ENCODE results near the gene SDE2.

SDE2 gene

GRCh38 chr1:225999227-225999911 is at the start of gene SDE2:
TSS of gene SDE2 (minus strand) at chr1:225999343. CDS start at chr1:225999312, 31 bp downstream.
- peak; percentile 100 for DNase-seq
- H3K4me1 Mint-ChIP-seq (ENCODE audit: low read depth) = peaks cover 78% of the 10 kb centered on the region
- peak within 1 kb of the TSS; percentile 100 for H3K4me3 Mint-ChIP-seq
- no peaks in the 10 kb centered on the region for H3K9me3 Mint-ChIP-seq
- H3K36me3 Mint-ChIP-seq (ENCODE audit: low read depth) = peaks cover 43% of the 10 kb centered on the region
- no peaks in the 10 kb centered on the region for H3K27me3 Mint-ChIP-seq
- peak within 1 kb of the TSS; percentile 100 for H3K27ac Mint-ChIP-seq

GRCh38 chr1:226048886-226049285 is 49.7 kb upstream of the SDE2 start:
- Mint-ChIP-seq H3K4me3 (no peak overlapping the region), H3K9me3 (no peaks in the 10 kb centered on the region), H3K36me3 (ENCODE audit: low read depth) (no peaks in the 10 kb centered on the region), H3K27me3 (no peaks in the 10 kb centered on the region), H3K4me1 (ENCODE audit: low read depth) (no peaks in the 10 kb centered on the region), H3K27ac (no peak overlapping the region)
- DNase-seq = no peak

- no peaks in the 10 kb centered on the region for H3K36me3 Mint-ChIP-seq (ENCODE audit: low read depth)
- H3K27me3 Mint-ChIP-seq = no peaks in the 10 kb centered on the region
- no peak overlapping the region for H3K27ac Mint-ChIP-seq
- H3K9me3 Mint-ChIP-seq = no peaks in the 10 kb centered on the region
- H3K4me3 Mint-ChIP-seq = no peak overlapping the region
- no peaks in the 10 kb centered on the region for H3K4me1 Mint-ChIP-seq (ENCODE audit: low read depth)
- no peak for DNase-seq
Observed at GRCh38 chr1:226047495-226047894, 48.4 kb upstream of the SDE2 start.

- Mint-ChIP-seq H3K36me3 (ENCODE audit: low read depth) (no peaks in the 10 kb centered on the region), H3K4me1 (ENCODE audit: low read depth) (no peaks in the 10 kb centered on the region), H3K27me3 (no peaks in the 10 kb centered on the region), H3K9me3 (no peaks in the 10 kb centered on the region), H3K4me3 (no peak overlapping the region), H3K27ac (no peak overlapping the region)
- DNase-seq = no peak
Observed at GRCh38 chr1:226046240-226046639, 47.1 kb upstream of the SDE2 start.

- H3K36me3 Mint-ChIP-seq (ENCODE audit: low read depth) = no peaks in the 10 kb centered on the region
- no peak overlapping the region for H3K27ac Mint-ChIP-seq
- H3K4me3 Mint-ChIP-seq = no peak overlapping the region
- H3K27me3 Mint-ChIP-seq = no peaks in the 10 kb centered on the region
- no peaks in the 10 kb centered on the region for H3K4me1 Mint-ChIP-seq (ENCODE audit: low read depth)
- H3K9me3 Mint-ChIP-seq = no peaks in the 10 kb centered on the region
- DNase-seq = no peak
Observed at GRCh38 chr1:226044514-226045101, 45.5 kb upstream of the SDE2 start.

GRCh38 chr1:226041419-226041818 is 42.3 kb upstream of the SDE2 start:
- Mint-ChIP-seq H3K27ac (no peak overlapping the region), H3K27me3 (no peaks in the 10 kb centered on the region), H3K9me3 (no peaks in the 10 kb centered on the region), H3K4me1 (ENCODE audit: low read depth) (no peaks in the 10 kb centered on the region), H3K36me3 (ENCODE audit: low read depth) (no peaks in the 10 kb centered on the region), H3K4me3 (no peak overlapping the region)
- DNase-seq = no peak

- H3K4me1 Mint-ChIP-seq (ENCODE audit: low read depth) = no peaks in the 10 kb centered on the region
- H3K27ac Mint-ChIP-seq = no peak overlapping the region
- H3K27me3 Mint-ChIP-seq = no peaks in the 10 kb centered on the region
- no peaks in the 10 kb centered on the region for H3K9me3 Mint-ChIP-seq
- DNase-seq = no peak
- no peaks in the 10 kb centered on the region for H3K36me3 Mint-ChIP-seq (ENCODE audit: low read depth)
- H3K4me3 Mint-ChIP-seq = no peak overlapping the region
Observed at GRCh38 chr1:226038661-226039060, 39.5 kb upstream of the SDE2 start.

DNA sequence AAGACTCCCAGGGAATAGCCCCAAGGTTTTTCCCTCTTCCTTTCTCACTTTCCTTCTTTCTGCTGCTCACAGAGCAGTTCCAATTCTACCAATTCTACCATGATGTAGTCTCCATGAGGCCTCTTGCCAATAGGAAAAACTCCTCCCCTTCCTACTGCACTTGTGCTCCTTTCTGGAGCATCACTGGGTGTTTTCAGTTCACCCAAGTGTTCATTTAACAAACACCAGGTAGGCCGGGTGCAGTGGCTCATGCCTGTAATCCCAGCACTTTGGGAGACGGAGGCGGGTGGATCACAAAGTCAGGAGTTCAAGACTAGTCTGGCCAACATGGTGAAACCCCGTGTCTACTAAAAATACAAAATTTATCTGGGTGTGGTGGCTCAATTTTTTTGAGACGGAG is 36.8 kb upstream of the SDE2 start:
- Mint-ChIP-seq H3K36me3 (ENCODE audit: low read depth) (no peaks in the 10 kb centered on the region), H3K27ac (no peak overlapping the region), H3K4me1 (ENCODE audit: low read depth) (no peaks in the 10 kb centered on the region), H3K9me3 (no peaks in the 10 kb centered on the region), H3K4me3 (no peak overlapping the region), H3K27me3 (no peaks in the 10 kb centered on the region)
- DNase-seq = no peak

DNA sequence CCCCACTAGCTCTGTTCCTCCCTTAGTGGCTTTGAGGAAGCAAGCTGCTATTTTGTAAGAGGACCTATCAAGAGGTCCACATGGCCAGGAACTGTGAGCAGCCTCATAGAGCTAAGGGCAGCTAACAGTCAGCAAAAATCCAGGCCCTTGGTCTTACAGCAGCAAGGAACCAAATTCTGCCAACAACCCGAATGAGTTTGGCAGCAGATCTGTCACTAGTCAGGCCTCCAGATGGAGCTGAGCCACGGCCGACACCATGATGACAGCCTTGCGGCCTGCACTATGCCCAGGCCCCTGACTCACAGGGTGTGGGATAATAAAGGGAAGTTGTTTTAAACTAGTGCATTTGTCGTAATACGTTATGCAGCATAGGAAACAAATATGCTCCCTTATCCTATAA is 35.3 kb upstream of the SDE2 start:
- no peak for DNase-seq
- H3K27me3 Mint-ChIP-seq = no peaks in the 10 kb centered on the region
- H3K36me3 Mint-ChIP-seq (ENCODE audit: low read depth) = no peaks in the 10 kb centered on the region
- H3K9me3 Mint-ChIP-seq = no peaks in the 10 kb centered on the region
- no peaks in the 10 kb centered on the region for H3K4me1 Mint-ChIP-seq (ENCODE audit: low read depth)
- H3K4me3 Mint-ChIP-seq = no peak overlapping the region
- no peak overlapping the region for H3K27ac Mint-ChIP-seq

GRCh38 chr1:226033991-226034390 is 34.8 kb upstream of the SDE2 start:
- DNase-seq = no peak
- H3K4me3 Mint-ChIP-seq = no peak overlapping the region
- no peaks in the 10 kb centered on the region for H3K36me3 Mint-ChIP-seq (ENCODE audit: low read depth)
- no peaks in the 10 kb centered on the region for H3K27me3 Mint-ChIP-seq
- no peaks in the 10 kb centered on the region for H3K4me1 Mint-ChIP-seq (ENCODE audit: low read depth)
- H3K9me3 Mint-ChIP-seq = no peaks in the 10 kb centered on the region
- H3K27ac Mint-ChIP-seq = no peak overlapping the region

GRCh38 chr1:226033582-226033981 is 34.4 kb upstream of the SDE2 start:
- Mint-ChIP-seq H3K27me3 (no peaks in the 10 kb centered on the region), H3K36me3 (ENCODE audit: low read depth) (no peaks in the 10 kb centered on the region), H3K4me3 (no peak overlapping the region), H3K4me1 (ENCODE audit: low read depth) (no peaks in the 10 kb centered on the region), H3K9me3 (no peaks in the 10 kb centered on the region), H3K27ac (no peak overlapping the region)
- DNase-seq = no peak

DNA sequence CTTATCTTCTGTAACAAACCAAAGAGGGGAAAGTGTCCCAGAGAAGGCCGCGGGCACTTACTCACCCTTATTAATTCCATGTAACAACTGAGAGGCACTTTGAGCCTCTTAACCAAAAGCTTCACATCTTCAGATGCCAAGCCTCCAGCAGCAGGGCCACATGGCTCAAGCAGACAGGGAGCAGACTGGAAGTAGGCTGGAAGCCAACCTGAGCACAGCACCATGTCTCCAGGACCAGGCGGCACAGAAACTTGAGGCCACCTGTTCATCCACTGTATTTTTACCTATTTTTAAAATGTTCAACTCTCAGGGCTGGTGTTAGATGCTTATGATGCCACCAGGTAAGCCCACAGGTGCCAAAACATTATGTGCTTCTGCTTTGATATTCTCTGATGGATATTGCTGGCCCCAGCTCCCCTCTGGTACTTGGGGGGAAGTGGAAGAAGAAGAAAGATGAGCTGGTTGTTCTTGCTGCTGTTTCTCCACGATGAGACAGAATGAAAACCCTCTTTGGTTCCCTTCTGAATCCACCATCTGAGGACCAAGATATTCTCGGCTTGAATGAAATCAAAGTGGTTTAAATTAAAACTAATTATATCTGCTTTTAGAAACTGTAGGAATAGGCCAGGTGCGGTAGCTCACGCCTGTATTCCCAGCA is 30.6 kb upstream of the SDE2 start:
- Mint-ChIP-seq H3K27ac (no peak overlapping the region), H3K4me1 (ENCODE audit: low read depth) (no peaks in the 10 kb centered on the region), H3K9me3 (no peaks in the 10 kb centered on the region), H3K27me3 (no peaks in the 10 kb centered on the region), H3K4me3 (no peak overlapping the region), H3K36me3 (ENCODE audit: low read depth) (no peaks in the 10 kb centered on the region)
- no peak for DNase-seq

- H3K36me3 Mint-ChIP-seq (ENCODE audit: low read depth) = no peaks in the 10 kb centered on the region
- no peaks in the 10 kb centered on the region for H3K4me1 Mint-ChIP-seq (ENCODE audit: low read depth)
- no peaks in the 10 kb centered on the region for H3K27me3 Mint-ChIP-seq
- DNase-seq = no peak
- H3K9me3 Mint-ChIP-seq = no peaks in the 10 kb centered on the region
- no peak overlapping the region for H3K27ac Mint-ChIP-seq
- no peak overlapping the region for H3K4me3 Mint-ChIP-seq
Observed at GRCh38 chr1:226029093-226029496, 30.0 kb upstream of the SDE2 start.

DNA sequence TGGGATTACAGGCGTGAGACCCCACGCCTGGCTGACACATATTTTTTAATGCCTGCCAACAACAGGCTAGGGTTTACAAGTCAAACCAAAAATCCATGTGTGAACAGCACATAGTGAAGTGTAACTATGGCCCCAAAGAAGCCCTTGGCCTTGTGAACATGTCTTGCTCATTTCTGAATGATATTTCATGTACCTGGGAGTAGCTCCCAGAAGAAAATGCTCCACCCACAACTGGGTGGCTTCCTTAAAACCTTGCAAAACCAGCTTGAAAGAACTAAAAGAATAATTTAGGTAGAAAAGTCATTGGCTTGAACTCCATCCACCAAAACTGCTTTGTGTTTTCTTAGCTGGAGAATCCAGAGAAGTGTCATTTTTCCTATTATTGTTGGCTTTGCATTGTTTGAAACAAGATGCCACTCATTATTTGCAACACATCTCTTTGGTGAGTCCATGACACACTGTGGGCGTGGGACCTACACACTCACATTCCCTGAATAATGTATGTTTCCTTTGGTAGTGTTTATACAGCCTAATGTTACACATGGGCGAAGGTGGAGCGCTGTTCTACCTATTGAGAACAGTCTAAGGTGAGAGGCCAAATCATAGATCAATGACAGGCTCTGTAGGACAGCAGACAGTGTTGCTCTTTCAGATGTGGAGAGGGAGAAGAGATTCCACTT is 28.5 kb upstream of the SDE2 start:
- Mint-ChIP-seq H3K4me3 (no peak overlapping the region), H3K4me1 (ENCODE audit: low read depth) (no peaks in the 10 kb centered on the region)
- no peak for DNase-seq

GRCh38 chr1:226026833-226027232 is 27.7 kb upstream of the SDE2 start:
- no peaks in the 10 kb centered on the region for H3K4me1 Mint-ChIP-seq (ENCODE audit: low read depth)
- H3K9me3 Mint-ChIP-seq = no peaks in the 10 kb centered on the region
- DNase-seq = no peak
- H3K27me3 Mint-ChIP-seq = no peaks in the 10 kb centered on the region
- no peak overlapping the region for H3K4me3 Mint-ChIP-seq
- no peaks in the 10 kb centered on the region for H3K36me3 Mint-ChIP-seq (ENCODE audit: low read depth)
- H3K27ac Mint-ChIP-seq = no peak overlapping the region

More for the DNA sequence above, 28.5 kb upstream of the SDE2 start:
- H3K27me3 Mint-ChIP-seq = no peaks in the 10 kb centered on the region
- H3K9me3 Mint-ChIP-seq = no peaks in the 10 kb centered on the region
- H3K27ac Mint-ChIP-seq = no peak overlapping the region
- H3K36me3 Mint-ChIP-seq (ENCODE audit: low read depth) = no peaks in the 10 kb centered on the region
